IMR-90 (cell line): Measurements from ENCODE around the gene OSBP2. TPM values are rescaled to one million over a fixed set of nuclear protein-coding genes. Genes with fewer than 3 reads are reported as not detected.

ENCODE experiments used
- ATAC-seq: fragments of 200-7000 bp; cut with Tn5 transposase; 2 replicates; pipeline ENCODE4 v1.9.1; 2020; ENCODE audit warnings: low read depth, mild to moderate bottlenecking, moderate library complexity
- BruUV-seq: library from RNA; stranded (reverse); fragments of 400-500 nt; replicated peaks from 2 replicates; lab custom pipeline; 2021; lab: Mats Ljungman, UMichigan
- CTCF ChIA-PET: fragments of 300-600 bp; formaldehyde crosslinking; extraction: SDS; loops from one replicate; lab custom pipeline; 2021; ENCODE audit warnings: antibody characterized with exemption; lab: Yijun Ruan, JAX
- POLR2A ChIA-PET: fragments of 300-600 bp; sonication (Branson Sonifier 250); formaldehyde crosslinking; loops from one replicate; lab custom pipeline; 2022; ENCODE audit warnings: antibody characterized with exemption; ENCODE audit not compliant: unreplicated experiment; lab: Charles Lee
- DNase-seq: peaks from one replicate; pipeline ENCODE4 v3.0.0; 2013
- H2AFZ ChIP-seq: replicated peaks from 2 replicates; pipeline ENCODE3; 2013; ENCODE audit warnings: low read length, mild to moderate bottlenecking; ENCODE audit not compliant: poor library complexity
- H2AK5ac ChIP-seq: 2 replicates; pipeline ENCODE4 v1.6.1; 2013; ENCODE audit warnings: low read depth, low read length, inconsistent platforms
- H2AK9ac ChIP-seq: replicated peaks from 2 replicates; pipeline ENCODE3; 2013; ENCODE audit warnings: mild to moderate bottlenecking, low read depth, low read length, moderate library complexity; ENCODE audit not compliant: poor library complexity
- H2BK120ac ChIP-seq: 2 replicates; pipeline ENCODE4 v1.6.1; 2013; ENCODE audit warnings: low read depth, low read length, inconsistent platforms
- H2BK15ac ChIP-seq: 3 replicates; pipeline ENCODE4 v1.6.1; 2013; ENCODE audit warnings: low read depth, low read length, inconsistent platforms
- H2BK20ac ChIP-seq: 2 replicates; pipeline ENCODE4 v1.6.1; 2013; ENCODE audit warnings: low read depth, mild to moderate bottlenecking, inconsistent platforms, low read length, moderate library complexity
- H2BK5ac ChIP-seq: 2 replicates; pipeline ENCODE4 v1.6.1; 2013; ENCODE audit warnings: mild to moderate bottlenecking, low read depth, low read length, inconsistent platforms; ENCODE audit not compliant: poor library complexity, severe bottlenecking
- H3K14ac ChIP-seq: replicated peaks from 2 replicates; pipeline ENCODE4 v1.6.1; 2013; ENCODE audit warnings: low read depth, low read length, inconsistent platforms
- H3K18ac ChIP-seq: 2 replicates; pipeline ENCODE4 v1.6.1; 2013; ENCODE audit warnings: low read depth, low read length, control low read depth
- H3K23ac ChIP-seq: 2 replicates; pipeline ENCODE4 v1.6.1; 2013; ENCODE audit warnings: low read depth, low read length, inconsistent platforms
- H3K27ac ChIP-seq: 2 replicates; pipeline ENCODE4 v1.5.1; 2013; ENCODE audit warnings: mild to moderate bottlenecking, control low read depth, low read length; ENCODE audit not compliant: insufficient read depth
- H3K27me3 ChIP-seq: 2 replicates; pipeline ENCODE4 v1.6.1; 2013; ENCODE audit warnings: low read length; ENCODE audit not compliant: control insufficient read depth, insufficient read depth
- H3K36me3 ChIP-seq: 2 replicates; pipeline ENCODE4 v1.6.1; 2013; ENCODE audit warnings: low read length, mixed read lengths; ENCODE audit not compliant: control insufficient read depth, insufficient read depth
- H3K4ac ChIP-seq: 2 replicates; pipeline ENCODE4 v1.6.1; 2013; ENCODE audit warnings: low read depth, low read length, inconsistent platforms
- H3K4me1 ChIP-seq: 2 replicates; pipeline ENCODE4 v1.6.1; 2013; ENCODE audit warnings: low read length, mixed read lengths; ENCODE audit not compliant: control insufficient read depth, insufficient read depth
- H3K4me2 ChIP-seq: 2 replicates; pipeline ENCODE4 v1.6.1; 2013; ENCODE audit warnings: low read depth, mild to moderate bottlenecking, control low read depth, low read length, moderate library complexity
- H3K4me3 ChIP-seq: 2 replicates; pipeline ENCODE4 v1.5.1; 2013; ENCODE audit warnings: low read depth, mild to moderate bottlenecking, control low read depth, low read length, moderate library complexity; ENCODE audit not compliant: insufficient read depth
- H3K56ac ChIP-seq: 2 replicates; pipeline ENCODE4 v1.6.1; 2013; ENCODE audit warnings: low read length, inconsistent platforms; ENCODE audit not compliant: insufficient read depth; ENCODE audit errors: extremely low read depth
- H3K79me1 ChIP-seq, 2 experiments: 2 replicates each; pipeline ENCODE4 v1.6.1; 2013; ENCODE audit warnings: low read length in 2 of 2, inconsistent platforms in 1 of 2, low read depth in 1 of 2
- H3K9ac ChIP-seq: 2 replicates; pipeline ENCODE4 v1.6.1; 2013; ENCODE audit warnings: low read depth, low read length, control low read depth
- H3K9me1 ChIP-seq: 2 replicates; pipeline ENCODE4 v1.6.1; 2013; ENCODE audit warnings: low read length, inconsistent platforms; ENCODE audit not compliant: insufficient read depth
- H3K9me3 ChIP-seq: 2 replicates; pipeline ENCODE4 v1.6.1; 2013; ENCODE audit warnings: low read length; ENCODE audit not compliant: control insufficient read depth, insufficient read depth
- H4K20me1 ChIP-seq: 2 replicates; pipeline ENCODE4 v1.6.1; 2013; ENCODE audit warnings: low read length, inconsistent platforms; ENCODE audit not compliant: insufficient read depth
- H4K5ac ChIP-seq: 2 replicates; pipeline ENCODE4 v1.6.1; 2013; ENCODE audit warnings: mild to moderate bottlenecking, low read depth, low read length, control low read depth
- H4K8ac ChIP-seq, 2 experiments: 2 replicates each; pipeline ENCODE4 v1.6.1; 2013; ENCODE audit warnings: low read depth in 2 of 2, low read length in 2 of 2, control low read depth in 1 of 2, inconsistent platforms in 1 of 2
- H4K91ac ChIP-seq: 2 replicates; pipeline ENCODE4 v1.6.1; 2013; ENCODE audit warnings: low read depth, low read length, inconsistent platforms; ENCODE audit not compliant: insufficient read depth
- BHLHE40 ChIP-seq: fragments of 150-350 bp; IDR thresholded peaks from 2 replicates; pipeline ENCODE4 v1.6.1; 2016; ENCODE audit warnings: mild to moderate bottlenecking, low read depth, low read length
- FOS ChIP-seq: fragments of 150-350 bp; IDR thresholded peaks from 2 replicates; pipeline ENCODE4 v1.6.1; 2016; ENCODE audit warnings: low read depth, low read length
- MAFK ChIP-seq: IDR thresholded peaks from 2 replicates; pipeline ENCODE4 v1.6.1; 2012; ENCODE audit warnings: low read depth, low read length, improper control_type of control experiment
- MXI1 ChIP-seq: IDR thresholded peaks from 2 replicates; pipeline ENCODE4 v1.6.1; 2012; ENCODE audit warnings: low read depth, mild to moderate bottlenecking, low read length, moderate library complexity, borderline replicate concordance
- WGBS, 2 experiments: methylation state at CpG; one replicate each; pipeline versions ENCODE4 v1.1.5 to v1.1.7; 2013; ENCODE audit warnings: missing lambda C conversion rate in 2 of 2; ENCODE audit not compliant: insufficient read length in 1 of 2; ENCODE audit errors: extremely low coverage in 2 of 2; 5-methylcytosine and 5-hydroxymethylcytosine counted together
- dilution Hi-C: fragments of 300-500 bp; cut with HindIII; formaldehyde crosslinking; loops from one replicate; pipeline ENCODE4 v1.14.3; 2018; ENCODE audit warnings: low sequenced_read_pairs; ENCODE audit not compliant: unreplicated experiment
- in situ Hi-C: fragments of 300-500 bp; cut with MboI; formaldehyde crosslinking; loops from 3 replicates; pipeline ENCODE4 v1.14.3; 2019; ENCODE audit warnings: low sequenced_read_pairs, inconsistent platforms, mixed read lengths
- intact Hi-C: fragments of 100-400 bp; cut with micrococcal nuclease; formaldehyde crosslinking; loops from 2 replicates; pipeline ENCODE4 v1.10.0; 2022
- polyA plus RNA-seq, 3 experiments: library from polyadenylated mRNA; depleted of rRNA; stranded (reverse); fragments of >200 nt; gene quantifications; 2 replicates each; pipeline ENCODE4 v1.2.3, GENCODE V29; 2012; ENCODE audit warnings: low replicate concordance in 1 of 3
- total RNA-seq: library from RNA; depleted of rRNA; stranded (reverse); fragments of >200 nt; gene quantifications from 2 replicates; pipeline ENCODE4 v1.2.3, GENCODE V29; 2012

Gene OSBP2
- total and polyA plus RNA-seq, 2 of the 4 experiments (the other 2 are of a cell fraction), result 1.8 to 2.2 TPM

GRCh38 chr22:30717331-30717921 lies 22.8 kb downstream of the OSBP2 start:
- H3K4ac ChIP-seq, result peak overlapping the region; percentile 74
- peak overlapping the region; percentile 70 for H2AK9ac ChIP-seq
- peak overlapping the region; percentile 93 for H2AK5ac ChIP-seq
- H2BK5ac ChIP-seq, result peak overlapping the region; percentile 64
- BruUV-seq, result no TSS peak
- ATAC-seq (peak; percentile 89), DNase-seq (peak; percentile 90)
- peak; percentile 20; the same call in 1 of the 2 replicates for TF ChIP-seq FOS
- TF ChIP-seq MAFK, result 0 out of 2 replicates have a peak, but pooled peaks have one; percentile 1
- TF ChIP-seq MXI1, result no peak
- no peak for TF ChIP-seq BHLHE40
- WGBS, 2 experiments, result 0% methylated on average over 1 of the region's 4 CpGs; no CpG with 5 or more reads in 1 of the 2 experiments
- H3K9me3 ChIP-seq, result no peaks in the 10 kb centered on the region
- ChIA-PET CTCF (no interaction called here), POLR2A (no interaction called here)
- H2BK120ac ChIP-seq, result peak overlapping the region; percentile 85
- peak overlapping the region; percentile 86 for H2BK20ac ChIP-seq
- dilution Hi-C loops, result no loop called here
- peak overlapping the region; percentile 93; the same call in 2 of the 3 replicates for H2BK15ac ChIP-seq
- H3K4me3 ChIP-seq, result no peak overlapping the region
- H3K23ac ChIP-seq, result peak overlapping the region; percentile 65; the same call in 1 of the 2 replicates
- in situ Hi-C loops, result no loop called here
- H3K79me1 ChIP-seq, result no peaks in the 10 kb centered on the region
- peaks cover 9% of the 10 kb centered on the region for H3K9me1 ChIP-seq
- H4K91ac ChIP-seq, result peak overlapping the region; percentile 72
- no peaks in the 10 kb centered on the region for H4K20me1 ChIP-seq
- intact Hi-C loops, result no loop called here
- H3K9ac ChIP-seq, result no peak overlapping the region
- peak overlapping the region; percentile 15 to 79 for H4K8ac ChIP-seq
- H3K4me2 ChIP-seq, result peak overlapping the region; percentile 15; the same call in 1 of the 2 replicates
- H3K4me1 ChIP-seq, result peaks cover 6% of the 10 kb centered on the region
- peak overlapping the region; percentile 54 for H3K56ac ChIP-seq
- no peaks in the 10 kb centered on the region for H3K36me3 ChIP-seq
- peak overlapping the region; percentile 79 for H3K14ac ChIP-seq
- no peaks in the 10 kb centered on the region for H3K27me3 ChIP-seq
- peak overlapping the region; percentile 73 for H2AFZ ChIP-seq
- peak overlapping the region; percentile 44; the same call in 1 of the 2 replicates for H3K27ac ChIP-seq
- peak overlapping the region; percentile 23; the same call in 1 of the 2 replicates for H4K5ac ChIP-seq
- peak overlapping the region; percentile 56; the same call in 1 of the 2 replicates for H3K18ac ChIP-seq
